ENCODE data around the gene NRCAM. TPM values are rescaled to one million over a fixed set of nuclear protein-coding genes. Genes with fewer than 3 reads are reported as not detected.

The NRCAM gene
- total RNA-seq, 4 donors from 2014 or later = 1.3 to 4.7 (median 2.2) TPM

GRCh38 chr7:108327353-108327752, 128.9 kb downstream of the NRCAM start:
- Histone ChIP-seq H3K4me3 (no peak overlapping the region), H3K4me1 (no peaks in the 10 kb centered on the region), H3K36me3 (no peaks in the 10 kb centered on the region), H3K27me3 (no peaks in the 10 kb centered on the region), H3K27ac (no peak overlapping the region), H3K9me3 (no peaks in the 10 kb centered on the region)
- TF ChIP-seq POLR2AphosphoS5 (IDR thresholded peaks at IDR 0.05) (no peak), EP300 (IDR thresholded peaks at IDR 0.05) (no peak), POLR2A (IDR thresholded peaks at IDR 0.05) (no peak), CTCF (IDR thresholded peaks at IDR 0.05) (no peak)
- no peak for ATAC-seq

- Histone ChIP-seq H3K9me3 (no peaks in the 10 kb centered on the region), H3K36me3 (no peaks in the 10 kb centered on the region), H3K27me3 (no peaks in the 10 kb centered on the region), H3K4me1 (no peaks in the 10 kb centered on the region), H3K27ac (no peak overlapping the region), H3K4me3 (no peak overlapping the region)
- no peak for ATAC-seq
- WGBS, 2 donors (ENCODE audit: low coverage in 1 of 2) = 41 to 45% methylated on average over 2 of the region's 2 CpGs
- TF ChIP-seq POLR2A (IDR thresholded peaks at IDR 0.05) (no peak), POLR2AphosphoS5 (IDR thresholded peaks at IDR 0.05) (no peak)
Observed at GRCh38 chr7:108326938-108327337, 129.3 kb downstream of the NRCAM start.

GRCh38 chr7:108324053-108325038, 131.9 kb downstream of the NRCAM start:
- no peak overlapping the region for H3K4me3 ChIP-seq
- TF ChIP-seq POLR2AphosphoS5 (IDR thresholded peaks at IDR 0.05) (no peak), POLR2A (IDR thresholded peaks at IDR 0.05) (no peak), CTCF (IDR thresholded peaks at IDR 0.05) (no peak), EP300 (IDR thresholded peaks at IDR 0.05) (no peak)
- H3K27ac ChIP-seq = no peak overlapping the region
- H3K27me3 ChIP-seq = no peaks in the 10 kb centered on the region
- no peaks in the 10 kb centered on the region for H3K4me1 ChIP-seq
- H3K36me3 ChIP-seq = no peaks in the 10 kb centered on the region
- ATAC-seq = no peak
- no peaks in the 10 kb centered on the region for H3K9me3 ChIP-seq
- 48 to 55% methylated on average over 2 to 4 of the region's 4 CpGs for WGBS, 2 donors (ENCODE audit: low coverage in 1 of 2)

- no peak for ATAC-seq
- no peaks in the 10 kb centered on the region for H3K9me3 ChIP-seq
- no peaks in the 10 kb centered on the region for H3K36me3 ChIP-seq
- WGBS, 2 donors (ENCODE audit: low coverage in 1 of 2) = 74 to 77% methylated on average over 3 to 4 of the region's 4 CpGs
- no peaks in the 10 kb centered on the region for H3K4me1 ChIP-seq
- no peak overlapping the region for H3K4me3 ChIP-seq
- no peak overlapping the region for H3K27ac ChIP-seq
- no peaks in the 10 kb centered on the region for H3K27me3 ChIP-seq
- TF ChIP-seq CTCF (IDR thresholded peaks at IDR 0.05) (no peak), EP300 (IDR thresholded peaks at IDR 0.05) (no peak), POLR2A (IDR thresholded peaks at IDR 0.05) (no peak), POLR2AphosphoS5 (IDR thresholded peaks at IDR 0.05) (no peak)
Observed at GRCh38 chr7:108322925-108323832, 133.1 kb downstream of the NRCAM start.

GRCh38 chr7:108322046-108322445, 134.2 kb downstream of the NRCAM start:
- 43 to 66% methylated on average over 2 of the region's 2 CpGs for WGBS, 2 donors (ENCODE audit: low coverage in 1 of 2)
- H3K4me1 ChIP-seq = no peaks in the 10 kb centered on the region
- H3K9me3 ChIP-seq = no peaks in the 10 kb centered on the region
- TF ChIP-seq POLR2A (IDR thresholded peaks at IDR 0.05) = no peak
- no peak for TF ChIP-seq EP300 (IDR thresholded peaks at IDR 0.05)
- TF ChIP-seq POLR2AphosphoS5 (IDR thresholded peaks at IDR 0.05) = no peak
- TF ChIP-seq CTCF (IDR thresholded peaks at IDR 0.05) = no peak
- no peaks in the 10 kb centered on the region for H3K36me3 ChIP-seq
- H3K4me3 ChIP-seq = no peak overlapping the region
- H3K27me3 ChIP-seq = no peaks in the 10 kb centered on the region
- H3K27ac ChIP-seq = no peak overlapping the region
- no peak for ATAC-seq

Data from gastroesophageal sphincter (tissue), 4 donors.